GM19455 (cell line): ENCODE measurements around the gene SDR42E2.
"Not testable (repeated sequence)": the region's sequence is repeated elsewhere in the genome, so short reads cannot be mapped to it uniquely, and the experiment has no call there.

Source experiments
- ATAC-seq: cut with Tn5 transposase; IDR thresholded peaks from one replicate; pipeline ENCODE4 v1.9.1; 2021; ENCODE audit not compliant: unreplicated experiment

The SDR42E2 gene

DNA sequence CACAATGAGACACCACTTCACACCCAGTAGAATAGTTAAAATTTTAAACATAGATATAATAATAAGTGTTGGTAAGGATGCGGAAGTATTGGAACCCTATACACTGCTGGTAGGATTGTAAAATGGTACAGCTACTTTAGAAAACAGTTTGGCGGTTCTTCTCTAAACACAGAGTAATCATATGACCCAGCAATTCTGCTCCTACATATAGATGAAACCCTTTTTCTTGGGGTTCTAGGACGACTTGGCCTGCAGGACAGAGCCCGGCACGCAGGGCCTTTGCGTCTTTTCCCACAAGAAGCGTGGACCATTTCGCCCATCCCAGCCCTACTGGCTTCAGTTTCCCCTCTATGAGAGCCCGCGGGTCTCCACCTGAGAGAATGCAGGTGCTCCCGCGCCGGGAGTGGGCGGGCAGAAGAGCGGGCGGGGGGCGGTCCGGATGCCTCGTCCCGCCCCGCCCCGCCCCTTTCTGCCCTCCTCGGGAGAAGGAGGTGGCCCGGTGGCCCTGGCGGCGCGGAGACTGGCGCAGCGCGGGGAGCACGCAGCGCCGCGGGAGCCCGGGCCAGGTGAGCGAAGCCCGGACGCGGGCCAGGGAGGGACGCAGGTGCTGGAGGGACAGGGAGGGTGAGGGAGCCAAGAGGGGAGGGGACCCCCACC, at the start of gene SDR42E2:
SDR42E2 (plus strand) TSS at position 508 of the 657 bp plus-strand sequence. CDS start 3,077 bp downstream, outside the sequence.
- no peak for ATAC-seq

DNA sequence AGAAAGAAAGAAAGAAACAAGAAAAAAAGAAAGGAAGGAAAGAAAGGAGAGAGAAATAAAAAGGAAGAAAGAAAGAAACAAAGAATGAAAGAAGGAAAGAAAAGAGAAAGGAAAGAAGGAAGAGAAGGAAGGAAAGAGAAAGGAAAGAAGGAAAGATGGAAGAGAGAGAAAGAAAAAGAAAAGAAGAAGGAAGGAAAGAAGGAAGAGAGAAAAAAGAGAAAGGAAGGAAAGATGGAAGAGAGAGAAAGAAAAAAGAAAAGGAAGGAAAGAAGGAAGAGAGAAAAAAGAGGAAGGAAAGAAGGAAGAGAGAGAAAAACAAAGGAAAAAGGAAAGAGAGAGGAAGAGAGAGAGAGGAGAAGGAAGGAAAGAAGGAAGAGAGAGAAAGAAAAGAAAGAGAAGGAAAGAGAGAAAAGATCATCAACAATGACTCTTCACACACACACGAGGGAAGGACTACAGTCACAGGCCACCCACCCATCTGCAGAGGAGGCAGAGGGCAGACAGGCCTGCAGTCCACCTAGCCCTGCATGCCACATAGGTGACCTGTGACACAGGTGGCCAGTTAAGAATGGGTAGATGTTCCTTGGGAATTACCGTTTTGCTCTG, 46.1 kb upstream of the SDR42E2 start:
- ATAC-seq: no peak

DNA sequence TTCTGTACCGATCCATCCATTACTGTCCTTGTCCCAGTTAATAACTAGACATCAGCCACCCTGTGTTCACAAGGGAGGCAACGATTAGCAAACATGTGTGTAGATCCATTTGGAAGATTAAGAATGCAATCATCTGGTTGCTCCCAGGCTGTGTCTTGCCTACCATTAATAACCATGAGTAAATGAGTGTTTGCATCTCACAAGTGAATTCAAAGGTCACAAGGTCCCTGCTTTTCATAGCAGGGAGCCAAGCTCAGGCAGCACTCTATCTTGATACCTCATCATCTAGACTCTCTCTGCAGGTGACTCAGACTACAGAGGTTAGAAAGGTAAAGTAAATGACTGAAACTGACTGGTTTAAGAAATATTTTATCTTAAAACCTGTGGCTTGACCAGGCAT, 44.7 kb upstream of the SDR42E2 start:
- ATAC-seq: no peak

DNA sequence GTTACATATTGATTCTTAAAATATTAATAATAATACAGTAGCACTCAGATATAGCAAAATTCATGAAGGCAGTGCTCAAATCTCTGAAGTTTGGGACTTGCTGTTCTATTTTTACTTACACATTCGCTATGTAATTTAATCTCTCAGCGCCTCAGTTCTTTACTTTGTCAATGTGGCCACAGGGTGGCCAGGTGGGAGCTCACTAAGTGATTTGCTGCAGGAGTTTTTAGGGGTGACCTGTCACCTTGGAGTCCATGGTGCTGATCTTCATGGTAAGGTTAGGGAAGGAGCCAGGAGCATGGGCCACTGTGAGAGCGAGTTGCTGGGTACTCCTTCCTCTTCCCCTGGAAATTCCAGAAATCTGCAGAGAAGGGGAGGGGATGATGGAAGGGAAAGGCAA, 41.9 kb upstream of the SDR42E2 start:
- ATAC-seq: no peak

DNA sequence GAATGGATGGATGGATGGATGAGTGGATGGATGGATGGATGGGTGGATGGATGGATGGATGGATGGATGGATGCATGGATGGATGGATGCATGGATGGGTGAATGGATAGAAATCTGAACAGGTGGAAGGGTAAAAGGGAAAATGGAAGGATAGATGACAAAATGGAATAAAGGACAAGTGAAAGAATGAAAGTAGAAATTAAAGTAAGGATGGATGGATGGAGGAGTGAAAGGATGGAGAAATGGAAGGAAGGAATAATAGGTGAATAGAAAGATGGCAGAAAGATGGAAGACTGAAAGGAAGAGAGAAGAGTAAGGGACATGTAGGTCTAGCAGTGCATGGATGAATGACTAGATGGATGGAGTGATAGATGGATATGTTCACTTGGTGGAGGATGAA, 40.1 kb upstream of the SDR42E2 start:
- no peak for ATAC-seq

DNA sequence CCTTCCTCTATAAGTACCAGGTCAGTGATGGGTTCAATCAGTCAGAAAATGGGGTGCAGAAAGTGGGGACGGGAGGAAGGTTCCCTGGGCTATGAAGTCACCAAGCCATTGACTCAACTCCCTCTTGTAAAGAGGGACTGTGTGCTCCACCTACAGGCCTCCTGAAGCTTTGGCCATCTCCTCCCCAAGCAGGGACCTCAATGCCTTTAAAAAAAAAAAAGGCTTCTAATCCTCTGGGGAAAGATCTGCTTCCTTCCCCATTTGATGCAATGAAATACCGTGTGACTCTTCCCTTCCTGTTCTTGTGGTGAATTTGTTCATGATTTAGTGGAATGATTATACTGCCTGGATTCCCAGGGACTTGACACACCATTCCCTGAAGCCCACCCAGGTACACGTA, 39.2 kb upstream of the SDR42E2 start:
- ATAC-seq: no peak

DNA sequence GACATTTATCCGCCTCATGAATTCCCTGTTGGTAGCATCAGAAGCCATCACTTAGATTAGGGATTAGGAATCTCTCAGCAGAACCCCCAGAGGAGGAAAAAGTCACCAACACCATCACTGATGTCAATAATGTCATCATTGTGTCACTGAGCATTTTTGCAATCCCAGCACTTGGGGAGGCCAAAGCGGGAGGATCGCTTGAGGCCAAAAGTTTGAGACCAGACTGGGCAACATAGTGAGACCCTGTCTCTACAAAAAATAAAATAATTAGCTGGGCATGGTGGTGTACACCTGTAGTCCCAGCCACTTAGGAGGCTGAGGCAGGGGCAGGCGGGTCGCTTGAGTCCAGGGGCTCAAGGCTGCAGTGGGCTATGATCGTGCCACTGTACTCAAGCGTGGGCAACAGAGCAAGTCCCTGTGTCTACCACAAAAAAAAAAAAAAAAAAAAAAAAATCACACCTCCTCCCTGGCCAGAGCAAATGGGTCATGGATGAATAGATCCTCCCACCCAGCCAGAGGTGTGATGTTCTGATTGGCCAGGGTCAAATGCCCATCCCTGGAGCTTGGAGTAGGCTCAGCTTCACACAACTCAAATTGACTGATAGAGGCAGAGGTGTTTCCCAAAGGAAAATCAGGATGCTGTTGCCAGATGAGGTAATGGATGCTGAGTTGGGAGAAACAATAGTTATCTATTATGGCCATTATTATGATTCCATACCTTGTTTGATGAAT, 38.4 kb upstream of the SDR42E2 start:
- ATAC-seq: no peak

DNA sequence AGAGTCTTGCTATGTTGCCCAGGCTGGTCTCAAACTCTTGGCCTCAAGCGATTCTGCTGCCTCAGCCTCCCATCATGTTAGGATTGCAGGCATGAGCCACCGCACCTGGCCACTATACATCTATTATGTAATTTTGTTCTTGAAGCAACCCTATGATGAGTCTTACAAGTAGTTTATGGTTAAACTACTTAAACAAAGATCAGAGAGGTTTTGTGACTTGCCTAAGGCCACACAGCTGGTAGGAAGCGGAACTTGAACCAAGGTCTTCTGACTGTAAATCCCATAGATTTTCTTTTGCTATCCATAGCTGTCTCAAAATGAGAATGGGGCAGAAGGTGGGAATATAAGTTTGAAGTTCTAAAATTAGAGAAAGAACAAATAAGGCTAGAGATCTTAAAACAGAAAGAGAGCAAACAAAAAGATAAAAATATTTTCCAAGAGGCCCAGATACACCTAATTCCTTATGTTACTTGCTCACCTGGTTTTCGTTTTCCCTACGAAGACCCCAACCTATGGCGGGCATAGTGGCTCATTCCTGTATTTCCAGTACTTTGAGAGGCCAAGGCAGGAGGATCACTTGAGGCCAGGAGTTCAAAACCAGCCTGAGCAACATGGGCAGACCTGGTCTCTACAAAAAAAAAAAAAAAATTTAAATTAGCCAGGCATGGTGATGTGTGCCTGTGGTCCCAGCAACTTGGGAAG, 37.6 kb upstream of the SDR42E2 start:
- no peak for ATAC-seq

DNA sequence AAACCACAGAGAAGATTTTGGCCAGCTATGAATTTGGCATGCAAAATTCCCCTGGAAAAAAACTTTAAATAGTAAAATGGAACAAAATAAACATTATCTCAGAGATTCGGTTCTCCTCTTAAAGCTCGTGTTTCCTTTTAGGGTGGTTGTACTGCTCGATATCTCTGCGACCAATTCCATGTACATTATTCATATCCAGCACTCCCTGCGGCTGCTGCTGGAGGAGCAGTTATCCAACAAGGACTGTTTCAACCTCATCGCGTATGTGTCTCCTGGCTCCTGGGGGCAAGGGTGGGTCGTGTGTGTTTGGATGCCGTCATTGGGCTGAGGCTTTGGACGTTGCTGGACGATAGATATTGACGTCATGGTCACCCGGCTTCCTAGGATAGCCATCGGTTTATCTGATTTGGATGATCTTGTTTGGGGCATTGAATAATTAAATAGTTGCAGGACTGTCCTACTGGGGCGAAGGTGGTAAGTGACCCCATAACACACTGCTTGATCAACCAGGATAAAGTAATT, 36.2 kb upstream of the SDR42E2 start:
- ATAC-seq: no peak

DNA sequence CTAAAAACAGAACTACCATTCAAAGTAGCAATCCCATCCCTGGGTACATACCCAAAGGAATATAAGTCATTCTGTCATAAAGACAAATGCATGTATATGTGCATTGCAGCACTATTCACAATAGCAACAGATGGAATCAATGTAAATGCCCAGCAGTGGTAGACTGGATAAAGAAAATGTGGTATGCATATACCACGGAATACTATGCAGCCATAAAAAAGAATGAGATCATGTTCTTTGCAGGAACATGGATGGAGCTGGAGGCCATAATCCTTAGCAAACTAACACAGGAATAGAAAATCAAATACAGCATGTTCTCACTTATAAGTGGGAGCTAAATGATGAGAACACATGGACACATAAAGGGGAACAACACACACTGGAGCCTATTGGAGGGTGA, 33.8 kb upstream of the SDR42E2 start:
- not testable (repeated sequence) for ATAC-seq

DNA sequence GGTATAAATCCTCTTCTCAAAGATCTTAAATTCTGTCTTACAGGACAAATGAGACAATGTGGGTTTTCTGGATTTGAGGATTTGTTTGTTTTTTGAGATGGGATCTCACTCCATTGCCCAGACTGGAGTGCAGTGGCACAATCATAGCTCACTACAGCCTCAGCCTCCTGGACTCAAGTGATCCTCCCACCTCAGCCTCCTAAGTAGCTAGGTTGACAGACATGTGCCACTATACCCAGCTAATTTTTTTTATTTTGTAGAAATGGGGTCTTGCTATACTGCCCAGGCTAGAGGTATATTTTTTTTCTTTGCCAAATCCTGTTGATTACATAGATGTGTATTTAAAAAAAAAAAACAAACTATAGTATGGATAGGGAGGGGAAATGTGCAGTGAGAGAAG, 31.8 kb upstream of the SDR42E2 start:
- ATAC-seq: no peak

DNA sequence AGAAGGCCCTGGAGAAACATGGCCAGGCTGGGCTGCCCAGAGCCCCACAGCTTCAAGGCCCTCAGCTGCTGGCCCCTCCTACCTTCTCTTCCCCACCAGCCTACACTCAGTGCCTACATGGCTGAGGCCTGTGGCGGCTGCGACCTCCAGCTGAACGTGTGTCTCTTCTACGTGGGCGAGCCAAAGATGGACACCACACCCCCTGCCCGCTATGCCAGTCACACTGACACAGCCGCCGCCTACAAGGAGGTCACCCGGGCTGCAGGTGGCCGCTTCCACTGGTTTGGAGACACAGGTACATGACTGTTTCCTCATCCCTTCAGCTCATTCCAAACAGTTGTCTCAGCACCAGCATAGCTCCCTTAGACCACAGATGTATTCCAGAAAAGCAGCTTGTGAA, 29.5 kb upstream of the SDR42E2 start:
- ATAC-seq: no peak

DNA sequence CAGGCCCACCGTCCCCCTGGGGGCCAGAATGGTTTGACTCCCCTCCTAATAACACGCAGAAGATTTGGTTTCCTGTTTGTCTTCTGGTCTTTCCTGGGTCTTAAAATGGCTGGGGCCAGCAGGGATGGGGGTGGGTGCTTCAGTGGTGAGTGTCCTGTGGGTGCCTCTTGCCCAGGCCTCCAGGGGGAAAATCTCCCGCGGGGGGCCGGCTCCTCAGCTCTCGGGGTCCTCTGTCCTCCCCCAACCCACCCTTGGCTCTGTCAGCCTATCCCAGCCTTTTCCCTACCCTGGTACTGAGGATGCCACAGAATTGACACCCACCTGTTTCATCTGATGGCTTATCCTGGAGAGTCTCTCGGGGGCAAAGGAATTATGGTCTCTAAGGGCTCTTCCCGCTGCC, 23.8 kb upstream of the SDR42E2 start:
- no peak for ATAC-seq

DNA sequence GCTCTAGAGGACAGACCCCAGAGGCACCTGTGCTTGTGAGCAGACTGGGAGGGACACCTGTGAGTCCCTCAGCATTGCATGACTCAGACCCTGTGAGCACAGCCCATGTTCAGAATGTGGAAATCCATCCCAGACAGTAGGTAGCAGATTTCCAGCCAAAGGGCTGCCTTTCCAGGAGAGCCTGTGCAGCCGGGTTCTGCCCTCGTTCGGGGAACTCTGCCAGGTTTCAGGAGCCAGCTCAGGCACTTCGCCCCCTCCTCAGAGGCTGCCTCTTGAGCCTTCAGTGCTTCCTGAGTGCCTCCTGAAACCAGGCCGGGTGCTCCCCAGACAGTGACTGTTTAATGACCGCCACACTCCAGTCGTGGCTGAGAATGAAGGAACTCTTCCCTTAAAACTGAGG, 23.3 kb upstream of the SDR42E2 start:
- no peak for ATAC-seq

DNA sequence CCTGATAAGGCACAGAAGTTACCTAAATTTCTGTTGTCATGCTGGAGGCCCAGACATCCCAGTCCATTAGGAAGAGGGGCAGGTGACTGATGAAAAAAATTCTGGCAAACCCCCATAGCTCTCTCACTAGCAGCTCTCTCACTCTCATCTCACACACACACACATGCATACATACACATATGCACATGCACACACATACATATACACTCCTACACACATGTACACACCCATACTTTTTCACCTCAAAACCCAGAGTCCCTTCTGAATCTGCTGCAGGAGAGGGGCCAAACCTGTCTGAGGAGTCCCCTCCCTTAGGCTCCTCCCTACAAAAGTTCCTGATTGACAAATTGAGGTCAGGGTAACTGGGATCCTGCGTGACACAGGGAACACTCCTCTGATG, 22.6 kb upstream of the SDR42E2 start:
- no peak for ATAC-seq

DNA sequence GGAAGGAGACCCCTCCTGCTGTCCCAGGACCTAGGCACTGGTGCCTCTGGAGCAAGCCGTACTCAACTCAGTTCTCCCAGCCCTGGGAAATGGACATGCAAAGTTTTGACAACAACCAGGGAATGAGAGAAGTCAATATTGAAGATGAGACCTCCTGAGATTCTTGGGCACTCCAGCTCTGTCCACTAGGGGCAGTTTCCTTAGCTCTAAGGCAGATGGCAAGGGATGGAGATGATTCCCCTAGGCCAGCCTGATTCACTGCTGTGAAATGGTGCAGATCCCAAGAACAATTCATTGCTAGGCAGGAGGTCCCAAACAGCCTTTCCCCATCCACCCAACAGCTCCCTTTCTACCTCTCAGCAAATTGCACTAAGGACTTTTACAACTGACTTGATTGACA, 20.5 kb upstream of the SDR42E2 start:
- no peak for ATAC-seq

DNA sequence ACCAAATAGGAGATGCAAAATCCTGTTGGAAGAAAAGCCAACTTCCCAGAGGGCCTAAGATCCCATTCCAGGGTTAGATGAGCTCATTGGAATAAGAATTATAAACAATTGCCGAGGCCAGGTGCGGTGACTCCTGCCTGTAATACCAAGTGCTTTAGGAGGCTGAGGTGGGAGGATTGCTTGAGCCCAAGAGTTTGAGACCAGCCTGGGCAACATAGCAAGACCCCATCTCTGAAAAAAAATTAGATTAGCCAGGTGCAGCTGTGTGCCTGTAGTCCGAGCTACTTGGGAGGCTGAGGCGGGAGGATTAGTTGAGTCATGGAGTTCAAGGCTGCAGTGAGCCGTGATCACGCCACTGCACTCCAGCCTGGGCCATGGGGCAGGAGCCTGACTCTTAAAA, 17.8 kb upstream of the SDR42E2 start:
- ATAC-seq: no peak

DNA sequence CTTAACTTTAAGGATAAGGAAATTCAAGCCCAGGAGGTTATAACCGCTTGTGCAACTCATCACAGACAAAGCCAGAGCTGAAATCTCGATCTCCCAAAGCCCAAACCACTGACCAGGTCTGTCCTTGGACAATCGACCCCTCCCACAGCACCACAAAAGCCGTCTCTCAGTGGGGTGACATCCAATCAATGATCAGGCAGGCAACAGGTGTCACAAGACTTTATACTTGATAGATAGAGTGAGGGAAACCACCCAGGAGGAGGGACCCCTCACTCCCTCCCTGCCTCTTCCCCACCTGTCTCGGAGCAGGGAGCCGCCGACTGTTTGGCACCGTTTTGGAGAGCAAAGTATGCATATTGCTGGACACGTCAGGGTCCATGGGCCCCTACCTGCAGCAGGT, 14.5 kb upstream of the SDR42E2 start:
- ATAC-seq: no peak

DNA sequence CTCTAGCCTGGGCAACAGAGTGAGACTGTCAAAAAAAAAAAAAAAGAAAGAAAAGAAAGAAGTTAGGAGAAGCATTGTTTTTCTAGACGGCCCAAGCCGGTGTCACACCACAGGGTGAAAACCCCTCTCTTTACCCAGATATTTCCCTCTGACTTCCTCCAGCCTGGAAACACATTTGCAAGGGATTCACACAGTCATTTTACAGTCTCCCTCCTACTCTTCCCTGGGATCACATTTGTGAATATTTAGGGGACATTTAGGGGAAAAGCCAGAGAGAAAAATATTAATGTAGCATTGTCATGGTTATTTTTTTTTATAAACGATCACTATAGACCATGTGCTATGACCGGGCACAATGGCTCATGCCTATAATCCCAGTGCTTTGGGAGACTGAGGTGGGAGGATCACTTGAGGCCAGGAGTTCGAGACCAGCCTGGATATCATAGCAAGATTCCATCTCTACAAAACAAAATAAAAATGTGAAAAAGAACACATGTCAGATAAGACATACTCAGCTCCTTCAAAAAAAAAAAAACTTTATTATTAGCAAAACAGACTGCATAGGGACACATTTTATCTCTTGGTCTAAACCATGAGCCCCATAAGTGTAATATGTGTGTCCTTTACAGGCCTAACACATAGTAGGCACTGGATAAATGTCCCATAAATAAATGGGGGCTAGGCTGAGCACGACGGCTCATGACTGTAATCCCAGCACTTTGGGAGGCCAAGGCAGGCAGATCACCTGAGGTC, 10.9 kb upstream of the SDR42E2 start:
- ATAC-seq: no peak

DNA sequence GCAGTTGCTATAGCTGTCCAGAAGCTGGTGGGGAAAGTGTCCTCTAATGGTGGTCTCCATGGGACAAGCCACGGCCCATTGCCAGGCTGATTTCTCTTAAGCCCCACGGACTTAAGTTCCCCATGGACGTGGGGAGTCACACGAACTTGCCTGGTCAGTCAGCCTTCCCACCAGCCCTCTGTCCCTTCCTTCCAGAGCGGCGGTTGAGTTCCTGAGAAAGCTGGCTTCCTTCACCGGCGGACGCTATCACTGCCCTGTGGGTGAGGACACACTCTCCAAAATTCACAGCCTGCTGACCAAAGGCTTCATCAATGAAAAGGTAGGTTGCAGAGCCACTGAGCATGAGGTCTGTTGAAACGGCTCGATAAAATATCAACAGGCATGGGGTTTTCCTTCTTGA, 10.0 kb upstream of the SDR42E2 start:
- no peak for ATAC-seq

DNA sequence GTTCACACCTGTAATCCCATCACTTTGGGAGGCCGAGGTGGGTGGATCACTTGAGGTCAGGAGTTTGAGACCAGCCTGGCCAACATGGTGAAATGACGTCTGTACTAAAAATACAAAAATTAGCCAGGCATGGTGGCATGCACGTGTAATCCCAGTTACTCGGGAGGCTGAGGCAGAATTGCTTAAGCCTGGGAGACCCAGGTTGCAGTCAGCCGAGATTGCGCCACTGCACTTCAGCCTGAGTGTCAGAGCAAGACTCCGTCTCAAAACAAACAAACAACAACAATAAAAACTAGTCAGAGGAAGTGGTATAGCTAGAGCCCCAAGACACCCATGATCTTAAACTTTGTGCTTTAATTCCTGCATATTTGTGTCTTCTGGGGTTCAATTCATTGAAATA, 9.2 kb upstream of the SDR42E2 start:
- not testable (repeated sequence) for ATAC-seq
